ENCODE measurements around the gene ZNF710.
A peak's percentile ranks its signal among the peaks of the same experiment; 100 is the strongest.
"Not testable (repeated sequence)": the region's sequence is repeated elsewhere in the genome, so short reads cannot be mapped to it uniquely, and the experiment has no call there.

The ZNF710 gene, protein sequence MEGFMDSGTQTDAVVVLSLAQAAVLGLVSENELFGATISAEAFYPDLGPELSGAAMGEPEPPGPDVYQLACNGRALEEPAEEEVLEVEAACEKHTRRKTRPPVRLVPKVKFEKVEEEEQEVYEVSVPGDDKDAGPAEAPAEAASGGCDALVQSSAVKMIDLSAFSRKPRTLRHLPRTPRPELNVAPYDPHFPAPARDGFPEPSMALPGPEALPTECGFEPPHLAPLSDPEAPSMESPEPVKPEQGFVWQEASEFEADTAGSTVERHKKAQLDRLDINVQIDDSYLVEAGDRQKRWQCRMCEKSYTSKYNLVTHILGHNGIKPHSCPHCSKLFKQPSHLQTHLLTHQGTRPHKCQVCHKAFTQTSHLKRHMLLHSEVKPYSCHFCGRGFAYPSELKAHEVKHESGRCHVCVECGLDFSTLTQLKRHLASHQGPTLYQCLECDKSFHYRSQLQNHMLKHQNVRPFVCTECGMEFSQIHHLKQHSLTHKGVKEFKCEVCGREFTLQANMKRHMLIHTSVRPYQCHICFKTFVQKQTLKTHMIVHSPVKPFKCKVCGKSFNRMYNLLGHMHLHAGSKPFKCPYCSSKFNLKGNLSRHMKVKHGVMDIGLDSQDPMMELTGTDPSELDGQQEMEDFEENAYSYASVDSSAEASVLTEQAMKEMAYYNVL

DNA sequence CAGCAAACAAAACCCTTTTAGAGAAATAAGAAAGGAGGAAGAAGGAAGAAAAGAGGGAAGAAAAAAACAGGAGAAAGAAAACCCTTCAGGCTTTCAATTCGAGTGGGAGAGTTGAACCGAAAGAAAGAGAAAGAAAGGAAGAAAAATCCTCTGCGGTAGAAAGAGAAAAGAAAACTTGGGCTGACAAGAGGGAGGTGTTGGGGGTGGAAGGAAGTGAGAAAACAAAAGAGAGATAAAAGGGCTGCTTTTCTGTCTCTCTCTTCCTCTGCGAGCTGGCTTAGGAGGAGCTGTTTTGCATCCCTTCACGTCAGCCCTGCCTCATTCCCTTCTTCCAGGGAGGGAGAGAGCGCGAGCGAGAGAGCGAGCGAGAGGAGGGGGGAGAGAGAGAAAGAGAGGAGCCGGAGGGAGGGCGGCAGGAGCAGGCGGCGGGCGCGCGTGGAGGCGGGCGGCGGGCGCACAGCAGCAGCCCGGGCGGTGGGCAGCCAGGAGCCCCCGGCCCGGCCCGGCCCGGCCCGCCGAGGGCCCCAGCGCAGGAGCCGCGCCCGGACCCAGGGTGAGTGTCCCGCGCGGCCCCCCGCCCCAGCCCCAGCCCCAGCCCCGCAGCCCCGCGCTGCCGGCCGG lies at the start of gene ZNF710:
TSS of gene ZNF710 (plus strand) at position 263 of the 621 bp plus-strand sequence. CDS start 65,814 bp downstream, outside the sequence.
- DNase-seq (ENCODE audit: low spot score), result peak; percentile 67

DNA sequence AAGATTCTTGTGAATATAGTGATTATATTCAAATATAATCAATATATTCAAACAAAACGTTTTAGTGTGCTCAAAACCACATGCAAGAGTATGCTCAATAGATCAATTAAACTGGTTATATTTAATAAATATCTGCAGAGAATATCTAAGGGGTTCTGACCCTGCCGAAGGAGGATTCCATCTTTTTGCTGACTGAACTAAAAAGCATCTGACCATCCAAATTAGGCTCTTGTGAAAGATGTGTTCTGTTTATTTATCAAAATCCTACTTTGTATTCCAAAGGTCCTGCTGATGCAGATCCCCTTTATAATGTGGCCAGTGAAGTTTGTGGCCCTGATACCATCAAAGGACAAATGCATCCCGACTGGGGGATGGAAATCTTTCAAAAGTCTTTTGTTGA lies 46.6 kb upstream of the ZNF710 start:
- no peak for DNase-seq (ENCODE audit: low spot score)

DNA sequence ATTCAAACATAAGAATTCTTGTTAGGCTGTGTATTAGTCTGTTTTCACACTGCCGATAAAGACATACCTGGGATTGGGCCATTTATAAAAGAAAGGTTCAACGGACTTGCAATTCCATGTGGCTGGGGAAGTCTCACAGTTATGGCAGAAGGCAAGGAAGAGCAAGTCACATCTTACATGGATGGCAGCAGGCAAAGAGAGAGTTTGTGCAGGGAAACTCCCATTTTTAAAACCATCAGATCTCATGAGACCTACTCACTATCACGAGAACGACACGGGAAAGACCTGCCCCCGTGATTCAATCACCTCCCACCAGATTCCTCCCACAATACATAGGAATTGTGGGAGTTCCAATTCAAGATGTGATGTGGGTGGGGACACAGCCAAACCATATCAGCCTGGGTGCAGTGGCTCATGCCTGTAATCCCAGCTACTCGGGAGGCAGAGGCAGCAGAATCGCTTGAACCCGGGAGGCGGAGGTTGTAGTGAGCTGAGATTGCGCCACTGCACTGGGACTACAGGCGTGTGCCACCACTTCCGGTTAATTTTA lies 45.6 kb upstream of the ZNF710 start:
- not testable (repeated sequence) for DNase-seq (ENCODE audit: low spot score)

DNA sequence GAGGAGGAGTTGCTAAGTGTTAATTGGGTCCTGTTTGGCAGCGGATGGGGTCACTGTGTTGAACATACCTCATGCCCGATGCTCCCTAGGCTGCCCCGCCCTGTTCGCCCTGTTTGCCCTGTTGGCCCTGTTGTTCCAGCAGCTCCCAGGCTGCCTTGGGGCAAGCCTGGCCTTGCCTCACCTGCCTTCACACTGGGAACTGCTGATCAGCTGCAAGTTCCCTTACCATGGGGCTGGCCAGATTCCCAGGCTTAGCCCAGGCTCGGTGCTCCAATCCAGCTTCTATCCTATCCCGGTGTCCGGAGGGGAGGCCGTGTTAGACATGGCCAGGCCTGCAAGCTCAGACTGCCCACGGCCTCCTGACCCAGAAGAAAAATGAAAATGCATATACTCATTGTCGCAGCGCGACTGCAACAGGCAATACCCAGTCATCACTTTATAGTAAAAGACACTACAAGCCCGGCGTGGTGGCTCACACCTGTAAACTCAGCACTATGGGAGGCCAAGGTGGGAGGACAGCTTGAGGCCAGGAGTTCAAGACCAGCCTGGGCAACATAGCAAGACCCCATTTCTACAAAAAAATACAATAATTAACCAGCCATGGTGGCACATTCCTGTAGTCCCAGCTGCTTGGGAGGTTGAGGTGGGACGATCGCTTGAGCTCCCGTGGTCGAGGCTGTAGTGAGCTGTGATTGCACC lies 42.9 kb upstream of the ZNF710 start:
- no peak for DNase-seq (ENCODE audit: low spot score)

DNA sequence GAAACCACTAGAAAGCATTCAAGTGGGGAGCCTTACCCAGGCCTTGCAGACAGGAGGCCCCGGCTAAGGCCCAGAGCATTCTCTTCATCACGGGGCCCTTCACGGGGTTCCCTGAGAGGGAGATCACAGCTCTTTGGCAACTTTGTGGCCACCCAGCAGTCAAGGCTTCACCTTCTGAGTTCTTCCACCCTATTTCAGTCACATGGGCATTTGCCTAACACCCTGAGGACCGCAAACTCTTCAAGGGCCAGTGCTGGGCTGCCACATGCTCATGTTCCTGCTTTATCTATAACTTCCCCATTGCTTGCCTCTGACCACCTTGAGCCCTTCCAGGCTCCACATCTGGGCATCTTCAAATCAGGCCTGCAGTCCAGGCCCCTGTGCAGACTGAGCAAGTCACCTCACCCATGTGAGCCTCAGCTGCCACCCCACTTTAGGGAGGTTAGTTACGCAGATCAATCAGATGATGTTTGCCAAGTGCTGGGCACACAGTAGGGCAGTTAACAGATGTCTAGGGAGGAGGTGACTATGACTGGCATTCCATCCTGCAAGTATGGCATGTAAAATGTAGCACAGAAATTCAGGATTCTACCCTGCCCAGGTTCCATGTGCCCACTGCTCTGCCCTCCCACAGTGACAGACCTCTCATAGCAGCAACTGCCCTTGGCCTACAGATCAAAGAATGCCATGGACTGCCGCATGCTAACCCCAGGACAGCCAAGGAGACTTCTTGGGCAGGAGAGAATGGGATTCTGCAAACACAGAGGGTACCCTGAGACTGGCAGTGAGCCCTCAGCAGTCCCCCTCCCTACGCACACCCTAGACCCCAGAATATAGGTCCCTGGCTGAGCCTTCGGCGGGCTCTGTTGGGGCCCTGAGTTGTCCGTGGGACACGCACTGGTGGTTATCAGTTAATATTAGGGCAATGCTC lies 37.6 kb upstream of the ZNF710 start:
- no peak for DNase-seq (ENCODE audit: low spot score)

DNA sequence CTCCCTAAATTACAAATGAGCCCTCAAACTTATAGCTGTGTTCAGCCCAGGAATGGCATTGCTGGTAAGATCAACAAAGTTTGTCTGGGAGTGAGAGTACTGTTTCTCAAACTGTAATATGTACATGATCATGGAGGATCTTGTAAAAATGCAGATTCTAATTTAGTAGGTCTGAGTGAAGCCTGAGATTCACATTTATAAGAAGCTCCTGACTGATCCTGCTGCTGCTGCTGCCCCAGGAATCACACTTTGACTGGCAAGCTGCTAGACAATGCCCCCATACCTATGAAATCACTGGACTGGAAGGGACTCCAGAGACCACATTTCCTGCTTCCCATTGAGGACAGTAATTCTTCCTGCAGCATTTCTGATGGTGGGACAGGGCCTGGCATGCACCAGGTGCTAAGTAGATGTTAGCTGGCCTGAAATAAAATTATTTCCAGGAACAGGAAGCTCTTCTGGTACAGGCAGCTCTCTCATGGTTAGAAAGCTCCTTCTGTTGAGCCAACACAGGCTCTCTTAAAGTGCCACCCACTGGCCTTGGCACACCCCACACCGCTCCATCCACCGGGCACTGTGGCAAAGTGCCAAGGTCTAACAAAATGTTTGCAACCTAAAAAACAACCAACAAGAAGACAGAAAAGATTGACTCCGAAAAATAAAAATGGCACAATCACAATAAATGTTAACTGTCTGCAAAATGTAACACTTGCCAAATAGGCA lies 36.7 kb upstream of the ZNF710 start:
- no peak for DNase-seq (ENCODE audit: low spot score)

DNA sequence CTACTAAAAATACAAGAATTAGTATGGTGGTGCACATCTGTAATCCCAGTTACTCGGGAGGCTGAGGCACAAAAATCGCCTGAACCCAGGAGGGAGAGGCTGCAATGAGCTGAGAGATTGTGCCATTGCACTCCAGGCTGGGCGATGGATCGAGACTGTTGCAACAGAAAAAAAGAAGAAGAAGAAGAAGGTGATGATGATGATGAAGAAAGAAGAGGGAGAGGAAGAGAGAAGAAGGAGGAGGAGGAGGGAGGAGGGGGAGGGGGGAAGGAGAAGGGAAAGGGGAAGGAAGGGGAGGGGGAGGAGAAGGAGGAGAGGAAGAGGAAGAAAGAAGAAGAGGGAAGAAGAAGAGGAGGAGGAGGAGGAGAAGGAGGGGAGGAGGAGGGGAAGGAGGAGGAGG lies 33.2 kb upstream of the ZNF710 start:
- DNase-seq (ENCODE audit: low spot score), result no peak

DNA sequence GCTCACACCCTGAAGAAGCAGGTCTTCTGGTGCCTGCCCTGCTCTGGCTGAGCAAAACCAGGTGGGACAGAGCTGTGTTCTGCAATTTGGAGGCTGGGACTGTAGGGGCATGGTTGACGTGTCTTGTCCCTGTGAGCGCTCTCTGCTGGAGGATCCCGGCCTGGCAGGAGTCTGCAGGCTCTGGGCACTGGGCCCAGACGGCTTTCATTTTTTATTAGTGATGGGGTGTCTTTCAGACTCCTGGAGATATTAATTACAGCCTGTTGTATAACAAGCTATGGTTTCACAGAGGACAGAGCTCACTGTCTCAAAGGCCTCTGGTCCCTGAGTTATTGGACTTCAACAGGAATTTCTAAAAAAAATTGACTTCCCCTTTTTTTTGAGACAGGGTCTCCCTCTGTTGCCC lies 29.5 kb upstream of the ZNF710 start:
- DNase-seq (ENCODE audit: low spot score), result peak; percentile 70

DNA sequence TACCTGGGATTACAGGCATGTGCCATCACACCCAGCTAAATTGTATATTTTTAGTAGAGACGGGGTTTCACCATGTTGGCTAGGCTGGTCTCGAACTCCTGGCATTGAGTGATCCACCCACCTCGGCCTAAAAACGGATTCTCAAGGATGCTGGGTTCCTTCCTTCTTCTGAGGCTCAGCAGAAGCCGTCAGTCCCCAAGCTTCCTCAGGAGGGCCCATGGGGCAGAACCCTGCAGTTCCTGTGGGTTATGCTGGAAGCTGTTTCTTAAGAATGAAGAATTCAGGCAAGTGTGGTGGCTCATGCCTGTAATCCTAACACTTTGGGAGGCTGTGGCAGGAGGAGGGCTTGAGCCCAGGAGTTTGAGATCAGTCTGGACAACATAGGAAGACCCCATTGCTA lies 29.0 kb upstream of the ZNF710 start:
- no peak for DNase-seq (ENCODE audit: low spot score)

DNA sequence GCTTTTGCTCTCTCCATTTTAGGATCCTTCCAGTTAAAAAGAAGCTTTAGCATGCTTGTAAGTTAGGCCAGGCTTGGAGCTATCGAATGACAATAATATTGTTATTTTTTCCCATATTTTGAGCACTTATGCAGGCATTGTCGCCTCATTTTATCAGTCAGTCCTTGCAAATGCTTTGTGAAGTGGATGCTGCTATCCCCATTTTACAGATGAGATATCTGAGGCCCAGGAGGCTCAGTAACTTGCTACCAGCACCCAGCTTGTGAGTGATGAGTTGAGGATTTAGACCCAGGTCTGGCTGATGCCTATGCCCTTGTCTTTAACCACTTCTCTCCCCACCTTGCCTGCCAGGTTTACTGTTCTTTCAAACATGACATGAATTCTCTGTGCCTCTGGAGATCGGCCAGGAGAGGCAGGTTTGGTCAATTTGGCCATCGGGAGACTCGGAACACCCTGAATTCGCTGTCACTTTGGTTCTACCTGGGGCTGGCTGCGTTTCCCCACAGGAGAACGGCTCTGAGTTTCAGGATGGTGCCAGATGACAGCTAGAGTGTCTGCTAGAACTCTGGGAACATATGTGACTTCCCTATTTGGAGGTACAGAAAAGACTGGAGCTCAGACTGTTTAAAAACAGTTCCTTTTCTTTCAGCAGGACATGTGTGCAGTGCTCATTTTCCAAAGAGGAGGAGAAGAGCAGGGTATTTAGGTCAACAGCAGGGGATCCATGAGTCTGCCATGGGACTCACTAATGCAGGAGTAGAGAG lies 25.5 kb upstream of the ZNF710 start:
- DNase-seq (ENCODE audit: low spot score), result no peak

DNA sequence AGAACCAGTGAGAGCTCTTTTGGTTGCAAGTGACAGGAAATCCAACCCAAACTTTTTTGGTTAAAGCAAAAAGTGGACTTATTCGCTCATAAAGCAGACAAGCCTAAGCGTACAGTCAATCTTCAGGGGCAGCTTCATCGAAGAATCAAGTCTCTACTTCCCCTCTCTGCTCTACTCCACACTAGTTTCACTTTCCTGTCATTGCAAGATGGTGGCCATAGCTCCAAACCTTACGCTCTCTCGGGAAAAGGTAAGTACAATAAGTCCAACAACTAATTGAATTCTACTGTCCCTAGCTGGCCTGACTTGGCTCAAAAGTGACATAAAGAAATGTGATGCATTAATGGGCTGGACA lies 24.9 kb upstream of the ZNF710 start:
- no peak for DNase-seq (ENCODE audit: low spot score)

DNA sequence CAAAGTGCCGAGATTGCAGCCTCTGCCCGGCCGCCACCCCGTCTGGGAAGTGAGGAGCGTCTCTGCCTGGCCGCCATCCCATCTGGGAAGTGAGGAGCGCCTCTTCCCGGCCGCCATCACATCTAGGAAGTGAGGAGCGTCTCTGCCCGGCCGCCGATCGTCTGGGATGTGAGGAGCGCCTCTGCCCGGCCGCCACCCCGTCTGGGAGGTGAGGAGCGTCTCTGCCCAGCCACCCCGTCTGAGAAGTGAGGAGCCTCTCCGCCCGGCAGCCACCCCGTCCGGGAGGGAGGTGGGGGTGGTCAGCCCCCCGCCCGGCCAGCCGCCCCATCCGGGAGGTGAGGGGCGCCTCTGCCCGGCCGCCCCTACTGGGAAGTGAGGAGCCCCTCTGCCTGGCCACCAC lies 23.3 kb upstream of the ZNF710 start:
- DNase-seq (ENCODE audit: low spot score), result not testable (repeated sequence)

DNA sequence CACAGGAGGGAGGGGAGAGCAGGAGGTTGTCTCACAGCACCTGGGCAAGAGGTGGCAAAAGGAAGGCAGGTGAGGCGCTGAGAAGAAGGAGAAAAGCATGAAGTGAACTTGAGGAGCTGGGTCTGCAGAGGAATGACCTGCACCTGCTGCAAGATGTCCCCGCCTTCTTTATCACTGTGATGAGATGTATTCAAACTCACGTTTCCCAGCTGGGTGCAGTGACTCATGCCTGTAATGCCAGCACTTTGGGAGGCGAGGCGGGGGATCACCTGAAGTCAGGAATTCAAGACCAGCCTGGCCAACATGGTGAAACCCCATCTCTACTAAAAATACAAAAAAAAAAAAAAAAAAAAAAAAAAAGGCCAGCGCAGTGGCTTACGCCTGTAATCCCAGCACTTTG lies 22.2 kb upstream of the ZNF710 start:
- DNase-seq (ENCODE audit: low spot score), result no peak

DNA sequence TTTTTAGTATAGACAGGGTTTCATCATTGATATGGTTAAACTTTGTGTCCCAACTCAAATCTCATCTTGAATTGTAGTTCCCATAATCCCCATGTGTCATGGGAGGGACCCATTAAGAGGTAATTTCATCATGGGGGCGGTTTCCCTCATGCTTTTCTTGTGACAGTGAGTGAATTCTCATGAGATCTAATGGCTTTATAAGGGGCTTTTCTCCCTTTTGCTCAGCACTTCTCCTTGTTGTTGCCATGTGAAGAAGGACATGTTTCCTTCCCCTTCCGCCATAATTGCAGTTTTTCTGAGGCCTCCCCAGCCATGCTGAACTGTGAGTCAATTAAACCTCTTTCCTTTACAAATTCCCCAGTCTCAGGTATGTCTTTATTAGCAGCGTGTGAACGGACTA lies 20.2 kb upstream of the ZNF710 start:
- DNase-seq (ENCODE audit: low spot score), result no peak

DNA sequence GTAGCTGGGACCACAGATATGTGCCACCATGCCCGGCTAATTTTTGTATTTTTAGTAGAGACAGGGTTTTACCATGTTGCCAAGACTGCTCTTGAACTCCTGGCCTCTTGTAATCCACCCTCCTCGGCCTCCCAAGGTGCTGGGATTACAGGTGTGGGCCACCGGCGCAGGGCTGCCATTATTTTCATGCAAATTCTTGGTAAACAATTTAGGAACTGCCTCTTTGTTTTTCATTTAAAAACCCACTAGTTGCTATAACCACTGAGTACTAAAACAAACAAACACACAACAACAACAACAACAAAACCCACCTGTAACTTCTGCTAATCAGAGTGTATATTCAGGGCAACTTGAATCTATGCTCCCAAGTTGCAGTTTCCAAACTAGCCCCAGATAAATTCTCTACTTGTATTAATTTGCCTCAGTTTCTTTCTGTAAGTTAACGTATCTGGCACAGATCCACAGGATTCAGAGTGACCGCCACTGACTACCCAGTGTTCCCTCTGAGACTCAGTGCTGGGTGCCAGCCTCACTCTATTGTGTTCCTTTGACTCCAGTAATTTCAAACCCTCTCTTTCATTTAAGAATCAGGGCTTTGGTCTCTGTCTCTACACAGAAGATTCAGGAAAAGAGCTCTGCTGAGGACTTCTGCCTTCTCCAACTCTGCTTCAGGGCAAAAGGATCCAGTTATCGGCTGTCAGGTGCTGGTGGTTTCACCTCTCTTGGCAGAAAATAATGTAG lies 18.6 kb upstream of the ZNF710 start:
- DNase-seq (ENCODE audit: low spot score), result no peak

DNA sequence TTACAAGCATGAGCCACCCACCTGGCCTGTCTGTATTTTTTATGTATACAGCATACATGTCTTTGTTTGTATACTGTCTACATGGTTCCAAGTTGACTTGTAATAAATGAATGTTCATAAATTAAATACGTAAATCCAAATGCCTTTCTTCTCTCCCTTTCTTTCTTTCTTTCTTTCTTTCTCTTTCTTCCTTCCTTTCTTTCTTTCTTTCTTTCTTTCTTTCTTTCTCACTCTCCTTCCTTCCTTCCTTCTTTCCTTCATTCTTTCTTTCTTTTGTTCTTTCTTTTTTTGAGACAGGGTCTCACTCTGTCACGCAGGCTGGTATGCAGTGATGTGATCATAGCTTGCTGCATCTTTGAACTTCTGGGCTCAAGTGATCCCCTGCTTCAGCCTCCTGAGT lies 17.1 kb upstream of the ZNF710 start:
- no peak for DNase-seq (ENCODE audit: low spot score)

DNA sequence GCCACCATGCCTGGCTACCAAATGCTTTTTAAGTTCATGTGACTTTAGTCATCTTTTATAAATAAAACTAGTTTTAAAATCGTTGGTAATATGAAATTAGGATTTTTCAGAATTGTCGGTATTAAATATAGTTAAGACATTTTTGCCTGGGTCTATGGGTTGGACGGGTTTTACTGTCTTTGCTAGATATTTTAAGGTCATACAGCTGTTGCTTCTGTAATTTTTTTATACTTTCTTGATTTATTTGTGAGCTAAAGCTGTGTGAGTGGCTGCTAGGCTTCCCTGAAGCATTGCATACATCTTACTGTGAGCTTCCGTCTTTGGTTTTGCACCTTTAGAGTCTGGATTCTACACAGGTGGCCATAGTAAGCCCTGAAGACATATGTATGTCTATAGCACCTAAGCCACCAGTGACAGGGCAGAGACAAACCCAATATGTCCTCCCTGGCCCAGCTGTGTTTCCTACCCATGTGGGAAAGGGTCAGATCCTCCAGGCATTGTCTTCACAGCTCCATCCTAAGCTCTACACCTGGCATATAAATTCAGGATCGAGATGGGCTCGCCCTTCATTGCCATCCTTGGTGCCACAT lies 16.6 kb upstream of the ZNF710 start:
- DNase-seq (ENCODE audit: low spot score), result no peak

DNA sequence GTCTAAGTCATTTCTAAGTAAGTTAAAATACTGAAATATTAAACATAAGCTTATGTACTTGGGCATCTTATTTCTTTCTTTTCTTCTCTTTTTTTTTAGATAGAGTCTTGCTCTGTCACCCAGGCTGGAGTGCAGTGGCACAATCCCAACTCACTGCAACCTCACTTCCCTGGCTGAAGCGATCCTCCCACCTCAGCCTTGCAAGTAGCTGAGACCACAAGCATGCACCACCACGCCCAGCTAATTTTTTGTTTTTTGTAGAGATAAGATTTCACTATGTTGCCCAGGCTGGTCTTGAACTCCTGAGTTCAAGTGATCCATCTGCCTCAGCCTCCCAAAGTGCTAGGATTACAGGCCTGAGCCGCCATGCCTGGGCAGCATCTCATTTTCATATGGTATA lies 16.0 kb upstream of the ZNF710 start:
- DNase-seq (ENCODE audit: low spot score), result no peak

DNA sequence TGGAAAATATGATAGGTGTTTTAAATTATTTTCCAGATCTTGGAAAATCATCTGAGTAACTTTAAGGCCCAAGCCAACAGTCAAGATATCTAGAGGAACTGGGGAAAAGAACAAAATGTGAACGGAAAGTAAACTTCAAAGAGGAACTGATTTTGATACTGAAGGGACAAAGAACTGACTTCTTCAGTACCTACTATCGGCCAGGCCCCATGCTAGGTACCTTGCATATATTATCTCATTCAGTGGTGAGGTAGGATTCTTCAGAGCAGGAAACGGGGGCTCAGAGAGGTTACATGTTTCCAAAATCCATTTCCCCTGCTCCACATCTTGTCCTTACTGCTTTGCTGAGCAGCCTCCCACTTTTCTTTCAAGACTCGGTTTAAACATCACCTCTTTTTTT lies 9.8 kb upstream of the ZNF710 start:
- DNase-seq (ENCODE audit: low spot score), result no peak
